Neural cell (in vitro differentiated cells): ENCODE results near the gene GRIK2.

Experiments used
- CTCF ChIP-seq: fragments of 450-650 bp; IDR thresholded peaks from 2 replicates; pipeline ENCODE4 v1.5.1; 2014; ENCODE audit warnings: antibody characterized with exemption, mild to moderate bottlenecking, moderate library complexity; ENCODE audit not compliant: poor library complexity, severe bottlenecking
- RAD21 ChIP-seq: fragments of 450-650 bp; conservative IDR thresholded peaks from 2 replicates; pipeline ENCODE4 v1.6.1; 2014; ENCODE audit warnings: antibody characterized with exemption, mild to moderate bottlenecking, moderate library complexity
- TF ChIP-seq, protein P1 (sequence below): IDR thresholded peaks from 2 replicates; pipeline ENCODE4 v1.6.1; 2012; ENCODE audit warnings: borderline replicate concordance

GRCh38 chr6:101711518-101711917 lies 318.0 kb downstream of the GRIK2 start:
- TF ChIP-seq, protein P1, sequence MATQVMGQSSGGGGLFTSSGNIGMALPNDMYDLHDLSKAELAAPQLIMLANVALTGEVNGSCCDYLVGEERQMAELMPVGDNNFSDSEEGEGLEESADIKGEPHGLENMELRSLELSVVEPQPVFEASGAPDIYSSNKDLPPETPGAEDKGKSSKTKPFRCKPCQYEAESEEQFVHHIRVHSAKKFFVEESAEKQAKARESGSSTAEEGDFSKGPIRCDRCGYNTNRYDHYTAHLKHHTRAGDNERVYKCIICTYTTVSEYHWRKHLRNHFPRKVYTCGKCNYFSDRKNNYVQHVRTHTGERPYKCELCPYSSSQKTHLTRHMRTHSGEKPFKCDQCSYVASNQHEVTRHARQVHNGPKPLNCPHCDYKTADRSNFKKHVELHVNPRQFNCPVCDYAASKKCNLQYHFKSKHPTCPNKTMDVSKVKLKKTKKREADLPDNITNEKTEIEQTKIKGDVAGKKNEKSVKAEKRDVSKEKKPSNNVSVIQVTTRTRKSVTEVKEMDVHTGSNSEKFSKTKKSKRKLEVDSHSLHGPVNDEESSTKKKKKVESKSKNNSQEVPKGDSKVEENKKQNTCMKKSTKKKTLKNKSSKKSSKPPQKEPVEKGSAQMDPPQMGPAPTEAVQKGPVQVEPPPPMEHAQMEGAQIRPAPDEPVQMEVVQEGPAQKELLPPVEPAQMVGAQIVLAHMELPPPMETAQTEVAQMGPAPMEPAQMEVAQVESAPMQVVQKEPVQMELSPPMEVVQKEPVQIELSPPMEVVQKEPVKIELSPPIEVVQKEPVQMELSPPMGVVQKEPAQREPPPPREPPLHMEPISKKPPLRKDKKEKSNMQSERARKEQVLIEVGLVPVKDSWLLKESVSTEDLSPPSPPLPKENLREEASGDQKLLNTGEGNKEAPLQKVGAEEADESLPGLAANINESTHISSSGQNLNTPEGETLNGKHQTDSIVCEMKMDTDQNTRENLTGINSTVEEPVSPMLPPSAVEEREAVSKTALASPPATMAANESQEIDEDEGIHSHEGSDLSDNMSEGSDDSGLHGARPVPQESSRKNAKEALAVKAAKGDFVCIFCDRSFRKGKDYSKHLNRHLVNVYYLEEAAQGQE, result no peak
- TF ChIP-seq RAD21, result no peak
- TF ChIP-seq CTCF, result no peak
